GM19324 (cell line): ENCODE data around the gene KIF19.

Experiments
- ATAC-seq: cut with Tn5 transposase; IDR thresholded peaks from one replicate; pipeline ENCODE4 v1.9.1; 2021; ENCODE audit warnings: mild to moderate bottlenecking, moderate library complexity; ENCODE audit not compliant: unreplicated experiment, low FRiP score

The KIF19 gene

DNA sequence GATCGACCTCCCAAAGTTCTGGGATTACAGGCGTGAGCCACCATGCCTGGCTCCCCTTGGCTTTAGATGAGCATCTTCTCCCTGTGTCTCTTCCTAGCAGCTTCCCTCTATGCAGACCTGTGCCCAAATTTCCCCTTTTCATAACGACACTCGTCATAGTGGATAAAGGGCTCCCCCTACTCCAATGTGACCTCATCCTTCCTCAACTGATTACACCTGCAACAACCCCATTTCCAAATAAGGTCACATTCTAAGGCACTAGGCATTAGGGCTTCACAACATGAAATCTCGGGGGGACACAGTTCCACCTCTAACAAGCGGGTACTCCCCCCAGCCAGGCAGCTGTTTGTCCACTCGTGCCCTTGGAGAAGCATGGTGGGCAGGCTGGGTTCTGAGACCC, 10.3 kb downstream of the KIF19 start:
- no peak for ATAC-seq

DNA sequence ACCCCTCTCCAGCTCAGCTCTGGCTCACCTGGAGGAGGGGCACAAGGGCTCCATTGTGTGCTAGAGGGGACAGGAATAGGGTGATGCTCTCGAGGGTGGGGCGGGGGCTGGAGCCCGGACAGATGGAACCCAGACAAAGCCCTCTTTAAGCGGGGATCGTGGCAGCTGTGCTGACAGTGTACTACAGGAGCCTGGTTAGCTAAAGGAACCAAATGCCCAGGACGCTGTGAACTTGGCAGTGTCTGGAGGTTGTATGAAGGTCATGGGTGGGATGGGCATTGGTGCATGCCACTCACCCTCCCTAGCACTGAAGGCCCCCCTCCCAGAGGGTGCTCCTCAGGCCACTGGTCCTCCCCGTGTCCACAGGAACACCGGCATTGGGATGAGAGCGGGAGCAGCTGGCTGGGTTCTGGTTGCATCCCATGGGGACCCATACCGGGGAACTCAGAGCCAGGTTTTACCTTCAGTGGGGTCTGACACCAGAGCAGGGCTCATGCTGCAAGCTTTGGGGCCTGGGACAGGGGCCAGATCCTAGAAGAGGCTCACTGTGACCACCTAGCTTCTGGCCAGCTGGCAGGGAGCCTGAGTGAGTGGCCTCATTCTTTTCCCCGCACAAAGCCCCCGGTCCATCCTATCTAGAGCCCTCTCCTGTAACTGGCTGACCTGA, 11.9 kb downstream of the KIF19 start:
- no peak for ATAC-seq

DNA sequence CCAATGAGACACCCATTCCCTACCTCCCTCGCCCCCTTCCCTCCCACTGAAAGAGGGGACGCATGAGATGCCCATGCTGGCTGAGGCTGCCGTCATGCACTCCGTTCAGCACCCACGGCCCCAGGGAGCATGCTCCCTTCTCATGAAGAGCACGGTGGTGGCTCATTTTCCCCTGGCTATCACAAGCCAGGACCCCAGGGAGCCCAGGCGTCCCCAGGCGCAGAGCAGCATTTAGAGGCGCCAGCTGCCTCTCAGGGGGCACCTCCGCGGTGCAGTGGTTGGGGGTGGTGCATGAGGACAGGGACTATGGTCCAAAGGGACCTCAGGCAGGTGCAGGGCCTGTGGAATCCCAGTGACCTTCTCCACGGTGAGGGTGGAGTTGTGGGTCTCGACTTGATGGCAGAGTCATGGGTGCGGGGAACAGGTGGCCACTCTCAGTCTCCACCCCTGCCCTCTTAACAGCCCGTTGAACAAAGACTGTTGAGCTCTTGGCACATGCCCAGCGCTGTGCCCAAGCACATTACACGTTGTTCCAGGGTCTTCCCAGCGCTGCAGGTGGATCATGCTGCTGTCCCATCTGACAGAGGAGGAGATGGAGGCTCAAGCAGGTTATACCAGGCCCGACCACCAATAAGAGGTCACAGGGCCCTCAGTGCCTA, 13.6 kb downstream of the KIF19 start:
- ATAC-seq = no peak

DNA sequence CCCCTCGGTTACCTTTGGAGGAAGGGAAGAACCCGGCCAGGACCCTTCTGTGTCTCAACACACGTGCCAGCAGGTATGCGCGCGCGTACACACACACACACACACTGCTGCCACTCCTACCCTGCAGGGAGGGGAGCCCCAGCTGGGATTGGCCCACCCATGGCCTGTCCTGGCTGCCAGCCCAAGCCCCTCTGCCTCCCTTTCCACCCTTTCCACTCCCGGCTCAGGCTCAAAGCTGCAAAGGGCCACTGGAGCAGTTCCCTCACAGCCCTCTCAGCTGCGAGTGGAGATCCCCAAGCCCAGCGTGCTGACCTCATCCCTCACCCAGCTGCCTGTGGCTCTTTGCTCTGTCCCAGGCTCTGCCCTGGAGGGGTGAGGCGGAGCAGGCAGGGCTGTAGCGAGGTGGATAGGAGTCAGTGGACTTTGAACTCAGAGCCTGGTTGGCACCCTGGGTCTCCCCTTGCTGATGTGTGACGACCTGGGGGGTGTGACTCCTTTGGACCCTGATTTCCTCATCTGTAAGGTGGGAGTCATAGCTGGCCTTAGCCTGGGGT, 14.5 kb downstream of the KIF19 start:
- ATAC-seq = no peak

DNA sequence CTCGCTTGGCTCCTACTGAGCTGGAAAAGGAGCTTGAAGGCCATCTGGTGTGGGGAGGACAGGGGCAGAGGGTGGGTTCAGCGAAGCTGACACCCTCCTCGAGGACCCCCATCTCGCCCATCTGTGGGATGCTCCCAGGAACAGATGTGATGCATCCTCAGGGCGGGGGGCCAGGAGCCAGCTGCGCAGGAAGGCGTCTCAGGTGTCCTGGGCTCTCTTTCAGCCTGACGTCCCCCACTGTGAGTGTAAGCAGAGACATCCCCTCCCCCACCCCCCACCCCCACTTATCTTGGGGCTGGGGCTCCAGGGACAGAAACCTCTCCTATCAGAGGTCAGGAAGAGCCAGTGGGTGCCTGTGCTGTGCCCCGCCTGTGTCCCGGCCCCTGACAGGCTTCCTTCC, 16.2 kb downstream of the KIF19 start:
- no peak for ATAC-seq

DNA sequence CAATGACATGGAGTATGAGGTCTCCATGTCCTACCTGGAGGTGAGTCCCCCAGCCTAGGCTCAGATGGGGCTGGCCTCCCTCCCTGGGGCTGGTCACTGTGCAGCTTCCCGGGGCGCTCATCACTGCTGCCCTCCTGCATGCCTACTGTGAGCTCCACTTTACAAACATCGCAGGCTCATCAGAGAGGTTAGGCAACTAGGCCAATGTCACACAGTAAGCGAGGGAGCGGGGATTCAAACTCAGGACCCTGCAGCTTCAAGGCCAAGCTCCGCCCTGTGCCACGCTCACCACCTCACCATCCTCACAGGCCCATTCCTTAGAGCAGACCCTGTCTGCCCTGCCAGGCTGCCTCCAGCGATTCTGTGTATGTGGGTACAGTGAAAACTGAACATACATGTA, 17.1 kb downstream of the KIF19 start:
- ATAC-seq = no peak

DNA sequence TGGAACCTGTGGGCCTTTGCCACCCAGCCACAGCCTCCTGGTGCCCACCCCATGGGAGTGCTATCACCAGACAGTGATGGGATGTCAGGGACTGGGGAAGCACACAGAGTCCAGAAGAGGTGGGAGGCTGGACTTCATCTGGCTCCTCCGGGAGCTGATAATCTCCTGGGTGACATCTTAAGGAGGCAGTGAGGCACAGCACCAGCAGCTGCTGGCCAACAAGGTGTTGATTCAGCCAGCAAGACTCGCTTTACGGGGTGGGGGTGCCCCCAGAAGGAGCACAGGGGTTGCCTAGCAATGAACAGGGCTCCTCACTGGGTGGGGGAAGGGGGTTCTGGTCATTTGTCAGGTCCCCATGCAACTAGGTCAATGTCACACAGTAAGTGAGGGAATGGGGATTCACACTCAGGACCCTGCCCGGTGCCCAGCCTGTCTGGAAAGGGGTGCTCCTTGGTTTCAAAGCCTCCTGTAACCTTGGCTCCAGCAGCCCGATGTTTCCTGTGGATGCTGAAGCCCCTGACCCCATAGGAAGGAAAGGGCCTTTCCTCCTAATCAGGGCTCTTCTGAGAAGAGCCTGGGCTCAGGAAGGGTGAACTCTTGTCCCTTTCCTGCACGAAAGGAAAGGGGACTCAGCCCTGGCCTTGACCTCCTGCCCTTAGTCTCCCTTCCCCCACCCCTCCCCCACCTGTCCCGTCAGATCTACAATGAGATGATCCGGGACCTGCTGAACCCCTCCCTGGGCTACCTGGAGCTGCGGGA, 17.7 kb downstream of the KIF19 start:
- ATAC-seq = no peak

DNA sequence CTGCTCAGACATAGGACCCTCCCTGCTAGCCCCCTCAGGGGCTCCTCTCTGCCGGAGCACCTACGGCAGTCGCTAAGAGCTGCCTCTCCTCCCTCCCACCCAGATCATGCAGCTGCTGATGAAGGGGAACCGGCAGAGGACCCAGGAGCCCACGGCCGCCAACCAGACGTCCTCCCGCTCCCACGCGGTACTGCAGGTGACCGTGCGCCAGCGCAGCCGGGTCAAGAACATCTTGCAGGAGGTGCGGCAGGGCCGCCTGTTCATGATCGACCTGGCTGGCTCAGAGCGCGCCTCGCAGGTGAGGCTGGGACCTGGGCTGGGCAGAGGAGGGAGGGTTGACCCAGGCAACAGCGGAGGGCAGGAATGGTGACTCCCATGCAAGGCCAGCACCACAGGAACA, 18.6 kb downstream of the KIF19 start:
- no peak for ATAC-seq

DNA sequence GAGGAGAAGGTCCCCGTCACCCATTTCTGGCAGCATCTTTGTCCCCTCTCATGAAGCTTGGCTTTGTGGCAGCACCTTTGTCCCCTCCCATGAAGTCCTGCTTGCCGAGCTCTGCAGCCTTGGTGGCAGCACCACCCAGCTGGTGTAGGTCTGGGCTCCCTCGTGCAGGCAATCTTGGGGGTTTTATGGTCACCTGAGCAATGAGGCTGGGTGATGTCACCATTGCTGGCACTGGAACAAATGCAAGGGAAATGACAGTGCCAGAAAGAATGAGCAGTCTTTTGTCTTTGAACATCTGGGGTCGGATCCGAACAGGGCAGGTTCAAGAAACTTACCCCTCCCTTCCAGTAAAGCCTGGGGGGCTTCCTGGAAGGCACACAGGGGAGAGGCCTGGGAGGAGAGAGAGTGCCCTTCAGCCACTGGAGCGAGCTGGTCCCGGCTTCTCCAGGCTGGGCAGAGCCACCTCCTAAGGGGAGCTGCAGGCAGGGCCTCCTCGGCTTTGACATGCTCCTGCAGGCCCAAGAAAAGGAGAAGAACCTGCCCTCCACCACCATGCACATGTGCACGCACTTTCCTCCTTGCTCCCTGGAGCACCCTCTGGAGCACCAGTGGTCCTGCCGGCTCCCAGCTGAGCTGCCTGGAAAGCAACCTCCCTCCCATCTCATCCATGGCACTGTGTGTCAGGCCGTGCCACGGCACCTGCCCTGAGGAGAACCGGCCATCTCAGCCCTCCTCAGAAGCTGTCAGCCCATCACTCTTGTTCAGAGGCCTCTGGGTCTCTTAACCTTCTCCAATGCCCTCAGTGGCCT, 19.6 kb downstream of the KIF19 start:
- no peak for ATAC-seq

DNA sequence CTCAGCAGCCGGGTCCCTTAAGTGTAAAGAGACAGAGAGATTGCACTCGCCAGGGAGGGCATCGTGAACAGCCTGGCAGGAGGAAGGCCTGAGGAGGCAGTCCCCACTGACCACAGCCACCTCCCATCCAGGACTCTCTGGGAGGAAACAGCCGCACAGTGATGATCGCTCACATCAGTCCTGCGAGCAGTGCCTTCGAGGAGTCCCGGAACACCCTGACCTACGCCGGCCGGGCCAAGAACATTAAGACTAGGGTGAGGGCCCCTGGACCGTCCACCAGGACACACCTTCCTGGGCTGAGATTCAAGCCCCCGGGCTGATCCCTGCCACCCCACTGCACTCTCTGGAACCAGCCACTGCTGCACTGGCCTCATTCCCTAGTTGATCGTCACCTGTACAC, 21.6 kb downstream of the KIF19 start:
- ATAC-seq = no peak

DNA sequence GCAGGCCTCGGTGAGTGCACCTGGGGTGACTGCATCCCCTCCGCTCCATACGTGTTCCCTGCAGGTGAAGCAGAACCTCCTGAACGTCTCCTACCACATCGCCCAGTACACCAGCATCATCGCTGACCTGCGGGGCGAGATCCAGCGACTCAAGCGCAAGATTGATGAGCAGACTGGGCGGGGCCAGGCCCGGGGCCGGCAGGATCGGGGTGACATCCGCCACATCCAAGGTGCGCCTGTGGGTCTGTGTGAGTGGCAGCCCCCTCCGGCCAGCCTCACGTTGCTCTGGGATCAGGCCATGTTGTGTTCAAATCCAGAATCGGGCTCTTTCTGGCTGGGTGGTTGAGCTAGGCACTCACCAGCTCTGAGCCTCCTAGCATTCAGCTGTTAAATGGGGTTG, 23.1 kb downstream of the KIF19 start:
- ATAC-seq = no peak

DNA sequence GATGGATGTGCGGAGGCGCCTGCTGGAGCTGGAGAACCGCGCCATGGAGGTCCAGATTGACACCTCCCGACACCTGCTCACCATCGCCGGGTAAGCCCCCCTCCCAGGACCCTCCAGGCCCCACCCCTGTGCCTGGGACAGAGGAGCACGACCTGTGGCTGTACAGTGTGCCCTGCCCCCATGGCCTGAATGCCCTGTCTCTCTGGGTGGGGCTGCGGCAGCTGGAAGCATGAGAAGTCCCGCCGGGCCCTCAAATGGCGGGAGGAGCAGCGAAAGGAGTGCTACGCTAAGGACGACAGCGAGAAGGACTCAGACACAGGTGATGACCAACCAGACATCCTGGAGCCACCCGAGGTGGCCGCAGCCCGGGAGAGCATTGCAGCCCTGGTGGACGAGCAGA, 24.5 kb downstream of the KIF19 start:
- ATAC-seq = no peak

DNA sequence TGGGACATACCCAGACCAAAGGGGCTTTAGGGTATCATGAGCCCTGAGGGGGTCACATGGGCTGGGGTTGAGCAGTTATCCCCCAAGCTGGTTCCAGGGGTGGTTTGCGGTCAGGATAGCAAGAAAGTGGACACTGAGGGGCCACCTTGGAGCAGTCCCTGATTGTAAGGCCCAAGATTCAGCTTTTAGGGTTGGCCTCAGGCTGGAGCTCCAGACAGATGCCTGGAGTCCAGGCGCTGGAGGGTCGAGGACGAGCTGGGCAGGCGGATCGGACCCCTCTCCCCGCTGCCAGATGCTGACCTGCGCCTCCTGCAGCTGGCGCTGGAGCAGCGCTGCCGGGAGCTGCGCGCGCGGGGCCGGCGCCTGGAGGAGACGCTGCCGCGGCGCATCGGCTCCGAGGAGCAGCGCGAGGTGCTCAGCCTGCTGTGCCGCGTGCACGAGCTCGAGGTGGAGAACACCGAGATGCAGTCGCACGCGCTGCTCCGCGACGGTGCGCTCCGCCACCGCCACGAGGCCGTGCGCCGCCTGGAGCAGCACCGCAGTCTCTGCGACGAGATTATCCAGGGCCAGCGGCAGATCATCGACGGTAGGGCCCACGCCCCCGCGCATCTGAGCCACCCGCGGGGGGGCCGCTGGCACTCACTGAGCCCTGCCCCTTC, 25.7 kb downstream of the KIF19 start:
- ATAC-seq = no peak

DNA sequence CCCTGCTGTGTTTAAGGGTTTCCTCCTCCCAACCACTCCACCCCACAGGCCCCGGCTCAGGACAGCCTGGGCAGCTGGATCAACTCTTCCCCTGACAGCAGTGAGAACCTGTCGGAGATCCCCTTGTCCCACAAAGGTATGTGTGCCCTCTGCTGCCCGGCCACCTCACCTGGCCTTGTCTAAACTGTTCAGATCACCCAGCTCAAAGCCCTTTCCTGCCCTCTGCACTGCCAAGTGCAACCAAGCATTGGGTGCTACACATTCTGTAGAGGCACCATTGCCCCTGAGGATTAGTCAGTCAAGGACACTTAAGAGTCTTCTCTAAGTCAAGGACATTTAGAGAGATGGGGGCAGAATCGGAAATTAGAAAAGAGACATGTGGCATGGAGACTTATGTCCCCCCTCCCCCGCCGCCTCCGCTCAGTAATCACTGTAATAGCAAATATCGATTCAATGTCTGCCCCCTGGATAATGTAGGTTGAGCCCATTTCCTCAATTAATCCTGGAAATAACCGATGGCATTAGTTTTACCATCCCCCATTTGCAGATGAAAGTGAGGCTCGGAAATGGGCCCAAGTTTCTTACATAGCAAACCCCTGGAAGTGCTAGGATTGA, 27.5 kb downstream of the KIF19 start:
- no peak for ATAC-seq

DNA sequence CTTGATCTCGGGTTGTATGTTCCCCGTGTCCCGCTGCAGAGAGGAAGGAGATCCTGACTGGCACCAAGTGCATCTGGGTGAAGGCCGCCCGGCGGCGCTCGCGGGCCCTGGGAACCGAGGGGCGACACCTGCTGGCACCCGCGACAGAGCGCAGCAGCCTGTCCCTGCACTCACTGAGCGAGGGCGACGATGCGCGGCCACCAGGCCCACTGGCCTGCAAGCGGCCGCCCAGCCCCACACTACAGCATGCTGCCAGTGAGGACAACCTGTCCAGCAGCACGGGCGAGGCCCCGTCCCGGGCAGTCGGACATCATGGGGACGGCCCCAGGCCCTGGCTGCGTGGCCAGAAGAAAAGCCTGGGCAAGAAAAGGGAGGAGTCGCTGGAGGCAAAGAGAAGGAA, 28.1 kb downstream of the KIF19 start:
- ATAC-seq = no peak

DNA sequence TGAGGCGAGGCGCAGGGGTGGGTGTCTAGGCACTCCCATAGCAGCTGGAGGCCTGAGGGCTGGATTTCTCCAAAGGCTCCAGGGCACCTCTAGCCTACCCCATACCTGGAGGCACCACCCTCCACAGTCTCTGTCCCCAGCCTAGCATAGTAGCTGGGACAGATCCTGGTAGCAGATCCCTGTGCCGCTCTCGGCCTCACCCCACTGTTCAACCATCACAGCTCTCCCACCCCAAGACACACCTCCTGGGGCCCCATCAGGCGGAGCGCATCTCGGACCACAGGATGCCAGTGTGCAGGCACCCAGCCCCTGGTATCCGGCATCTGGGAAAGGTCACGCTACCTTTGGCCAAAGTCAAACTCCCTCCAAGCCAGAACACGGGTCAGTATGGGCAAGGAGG, 28.5 kb downstream of the KIF19 start:
- no peak for ATAC-seq

DNA sequence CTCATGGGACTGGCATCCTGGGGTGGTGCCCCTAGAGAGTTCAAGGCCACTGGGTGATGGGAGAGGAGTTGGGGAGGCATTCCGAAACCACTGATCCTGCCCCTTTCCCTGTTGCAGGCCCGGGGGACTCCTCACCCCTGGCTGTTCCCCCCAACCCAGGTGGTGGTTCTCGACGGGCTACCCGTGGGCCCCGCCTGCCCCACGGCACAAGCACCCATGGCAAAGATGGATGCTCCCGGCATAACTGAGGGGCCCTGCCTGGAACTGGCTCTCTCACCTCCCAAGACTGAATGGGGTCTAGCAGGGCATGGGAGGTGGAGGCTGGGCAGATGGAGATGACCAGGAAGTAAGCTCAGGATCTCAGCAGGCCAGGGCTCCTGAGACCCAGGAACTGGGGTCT, 29.0 kb downstream of the KIF19 start:
- no peak for ATAC-seq

DNA sequence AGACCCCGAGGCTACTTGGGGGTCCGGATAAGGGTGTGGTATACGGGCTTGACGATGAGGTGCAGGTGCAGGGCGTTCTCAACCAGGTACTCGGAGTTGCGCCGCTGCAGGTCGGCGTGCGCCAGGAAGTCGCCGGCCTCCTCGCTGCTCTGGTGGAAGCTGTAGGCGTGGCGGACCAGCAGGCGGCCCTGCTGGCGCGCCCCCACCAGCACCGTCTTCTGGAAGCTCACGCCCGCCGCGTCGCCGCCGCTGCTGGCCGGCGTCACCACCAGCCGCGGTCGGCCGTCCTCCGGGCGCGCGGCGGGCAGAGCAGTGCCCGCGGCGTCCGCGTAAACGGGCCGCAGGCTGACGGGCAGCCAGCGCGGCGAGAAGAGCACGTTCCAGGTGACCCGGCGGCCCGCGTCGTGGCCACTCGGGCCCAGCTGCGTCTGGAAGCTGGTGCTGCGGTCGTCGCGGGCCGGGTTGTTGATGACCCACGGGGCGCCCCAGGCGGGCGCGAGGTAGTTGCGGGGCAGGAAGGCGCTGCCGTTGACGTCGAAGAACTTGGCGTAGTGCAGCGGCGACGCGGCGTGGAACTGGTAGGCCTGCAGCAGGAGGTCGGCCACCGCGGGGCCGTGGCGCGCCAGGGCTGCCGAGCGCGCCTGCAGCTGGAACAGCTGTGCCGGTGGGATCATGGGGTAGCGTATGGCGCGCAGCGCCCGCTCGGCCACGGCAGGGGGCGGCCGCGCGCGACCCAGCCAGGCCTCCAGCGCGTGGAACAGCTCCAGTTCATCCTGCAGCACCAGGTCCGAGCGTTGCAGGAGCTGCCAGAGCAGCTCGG, 30.8 kb downstream of the KIF19 start:
- no peak for ATAC-seq

DNA sequence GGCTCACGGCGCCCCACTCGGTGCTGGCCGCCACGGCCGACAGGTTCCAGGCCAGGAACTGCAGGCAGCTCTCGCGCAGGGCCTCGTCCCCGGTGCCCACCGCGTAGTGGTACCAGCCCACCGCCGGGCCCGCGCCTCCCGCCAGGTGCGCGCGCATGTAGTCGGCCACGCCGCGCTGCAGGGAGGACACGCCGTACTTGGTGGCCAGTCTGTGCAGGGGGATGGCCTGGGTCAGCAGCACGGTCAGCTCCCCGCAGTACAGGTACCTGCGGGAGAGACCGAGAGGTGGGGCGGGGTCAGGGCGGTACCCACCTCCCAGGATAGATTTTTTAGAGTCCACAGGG, 31.4 kb downstream of the KIF19 start:
- no peak for ATAC-seq
